ENCODE results near the gene TRIM9.

Gene TRIM9

GRCh38 chr14:51092965-51093364 is 1.9 kb downstream of the TRIM9 start:
- DNase-seq: no peak

GRCh38 chr14:51089278-51089677 is 5.6 kb downstream of the TRIM9 start:
- no peak for DNase-seq

- DNase-seq: no peak
Measured at GRCh38 chr14:51087031-51087441, 7.9 kb downstream of the TRIM9 start.

- DNase-seq: no peak
Measured at GRCh38 chr14:51086044-51086443, 8.9 kb downstream of the TRIM9 start.

- no peak for DNase-seq
Measured at GRCh38 chr14:51084962-51085361, 9.9 kb downstream of the TRIM9 start.

GRCh38 chr14:51084507-51084906 is 10.4 kb downstream of the TRIM9 start:
- DNase-seq: no peak

- no peak for DNase-seq
Measured at GRCh38 chr14:51082349-51082748, 12.6 kb downstream of the TRIM9 start.

- no peak for DNase-seq
Measured at GRCh38 chr14:51081712-51082111, 13.2 kb downstream of the TRIM9 start.

GRCh38 chr14:51081209-51081608 is 13.7 kb downstream of the TRIM9 start:
- DNase-seq: no peak

GRCh38 chr14:51080645-51081044 is 14.3 kb downstream of the TRIM9 start:
- DNase-seq: no peak

- DNase-seq: no peak
Measured at GRCh38 chr14:51079489-51079888, 15.4 kb downstream of the TRIM9 start.

GRCh38 chr14:51079085-51079484 is 15.8 kb downstream of the TRIM9 start:
- no peak for DNase-seq

GRCh38 chr14:51074701-51075385 is 20.1 kb downstream of the TRIM9 start:
- no peak for DNase-seq

- no peak for DNase-seq
Measured at GRCh38 chr14:51073731-51074130, 21.2 kb downstream of the TRIM9 start.

GRCh38 chr14:51072976-51073375 is 21.9 kb downstream of the TRIM9 start:
- DNase-seq: no peak

- no peak for DNase-seq
Measured at GRCh38 chr14:51071857-51072256, 23.0 kb downstream of the TRIM9 start.

GRCh38 chr14:51070726-51071125 is 24.2 kb downstream of the TRIM9 start:
- no peak for DNase-seq

GRCh38 chr14:51069055-51069454 is 25.9 kb downstream of the TRIM9 start:
- DNase-seq: no peak

- DNase-seq: no peak
Measured at GRCh38 chr14:51068268-51068667, 26.6 kb downstream of the TRIM9 start.

- no peak for DNase-seq
Measured at GRCh38 chr14:51067295-51067694, 27.6 kb downstream of the TRIM9 start.

GRCh38 chr14:51066576-51066975 is 28.3 kb downstream of the TRIM9 start:
- DNase-seq: no peak

GRCh38 chr14:51059032-51059431 is 35.9 kb downstream of the TRIM9 start:
- no peak for DNase-seq

- DNase-seq: no peak
Measured at GRCh38 chr14:51058382-51058781, 36.5 kb downstream of the TRIM9 start.

GRCh38 chr14:51056421-51056820 is 38.5 kb downstream of the TRIM9 start:
- DNase-seq: no peak

- DNase-seq: no peak
Measured at GRCh38 chr14:51053157-51053556, 41.7 kb downstream of the TRIM9 start.

All from stimulated activated CD4-positive, alpha-beta T cell treated with anti-CD3 and anti-CD28 coated beads, Interleukin-2, amount 100 ng/mL, for 48 hours (primary cell).